Activated CD4-positive, alpha-beta T cell treated with anti-CD3 and anti-CD28 coated beads for 36 hours (primary cell): ENCODE data around the gene MLLT1. TPM values are rescaled to one million over a fixed set of nuclear protein-coding genes. Genes with fewer than 3 reads are reported as not detected.

Experiments
- ATAC-seq: fragments of 200-7000 bp; cut with Tn5 transposase; one replicate; pipeline ENCODE4 v1.10.0; 2021; ENCODE audit warnings: mild to moderate bottlenecking, moderate library complexity
- CTCF ChIA-PET: fragments of 350-600 bp; sonication (Branson Sonifier 250); formaldehyde crosslinking; loops from one replicate; lab custom pipeline; 2021; ENCODE audit warnings: antibody characterized with exemption; lab: Charles Lee
- POLR2A ChIA-PET: fragments of 350-600 bp; sonication (Branson Sonifier 250); formaldehyde crosslinking; loops from one replicate; lab custom pipeline; 2021; ENCODE audit warnings: antibody characterized with exemption, inconsistent platforms; lab: Charles Lee
- DNase-seq: peaks from one replicate; pipeline ENCODE4 v3.0.0-alpha.2; 2020
- H3K27ac Mint-ChIP-seq: one replicate; pipeline ENCODE4 v1.8.0; 2021; ENCODE audit warnings: mixed read lengths
- H3K27me3 Mint-ChIP-seq: one replicate; pipeline ENCODE4 v1.8.0; 2021; ENCODE audit warnings: mixed read lengths
- H3K36me3 Mint-ChIP-seq: one replicate; pipeline ENCODE4 v1.8.0; 2021; ENCODE audit warnings: low read depth, mixed read lengths
- H3K4me1 Mint-ChIP-seq: one replicate; pipeline ENCODE4 v1.8.0; 2021; ENCODE audit warnings: mixed read lengths
- H3K4me3 Mint-ChIP-seq: one replicate; pipeline ENCODE4 v1.8.0; 2021; ENCODE audit warnings: mild to moderate bottlenecking, moderate library complexity, mixed read lengths
- H3K9me3 Mint-ChIP-seq: one replicate; pipeline ENCODE4 v1.8.0; 2021; ENCODE audit warnings: low read depth, mixed read lengths
- intact Hi-C, 2 experiments: fragments of 100-400 bp; cut with DNase I in 1 of 2; cut with micrococcal nuclease in 1 of 2; formaldehyde crosslinking; loops; one replicate each; pipeline versions ENCODE4 v1.14.2 to v1.15.1; 2022 to 2024; cut with DNase I, micrococcal nuclease
- total RNA-seq, 2 experiments: library from RNA; stranded (reverse); gene quantifications; one replicate each; pipeline ENCODE4 v1.2.3, GENCODE V29; 2021

Gene MLLT1
- total RNA-seq, 2 experiments from 2014 or later: 45.0 to 46.6 TPM

DNA sequence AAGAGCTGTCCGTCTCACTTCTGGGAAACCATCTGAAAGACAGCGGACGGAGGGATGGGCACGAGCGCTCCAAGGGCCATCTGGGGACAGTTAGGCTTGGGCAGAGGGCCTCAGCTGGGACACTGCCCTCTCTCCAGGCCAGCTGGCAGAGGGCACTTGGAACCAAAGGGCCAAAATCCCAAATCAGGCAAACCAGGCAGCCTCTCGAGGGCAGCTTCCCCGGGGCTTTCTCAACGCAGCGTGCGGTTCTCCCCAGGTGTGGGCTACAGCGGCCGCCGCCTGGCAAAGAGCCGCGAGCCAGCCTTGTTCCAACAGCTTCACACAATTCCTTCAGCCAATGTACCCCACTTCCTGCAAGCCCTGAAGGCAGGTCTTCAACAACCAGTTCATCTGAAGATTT, 5.0 kb downstream of the MLLT1 start:
- DNase-seq (no peak), ATAC-seq (no peak)
- intact Hi-C loops: no loop called here
- no peaks in the 10 kb centered on the region for H3K9me3 Mint-ChIP-seq
- H3K4me1 Mint-ChIP-seq: peaks cover 65% of the 10 kb centered on the region
- ChIA-PET POLR2A (interaction anchor here (0.7 kb wide), 1 partner anchor 57 kb away, joined by 3 read pairs; no protein-coding TSS in a partner anchor), CTCF (interaction anchor here (1.1 kb wide), 1 partner anchor 23 kb away, joined by 3 read pairs; no protein-coding TSS in a partner anchor)
- H3K36me3 Mint-ChIP-seq: peaks cover 27% of the 10 kb centered on the region
- H3K27me3 Mint-ChIP-seq: no peaks in the 10 kb centered on the region
- no peak overlapping the region for H3K4me3 Mint-ChIP-seq
- peak overlapping the region; percentile 42 for H3K27ac Mint-ChIP-seq

DNA sequence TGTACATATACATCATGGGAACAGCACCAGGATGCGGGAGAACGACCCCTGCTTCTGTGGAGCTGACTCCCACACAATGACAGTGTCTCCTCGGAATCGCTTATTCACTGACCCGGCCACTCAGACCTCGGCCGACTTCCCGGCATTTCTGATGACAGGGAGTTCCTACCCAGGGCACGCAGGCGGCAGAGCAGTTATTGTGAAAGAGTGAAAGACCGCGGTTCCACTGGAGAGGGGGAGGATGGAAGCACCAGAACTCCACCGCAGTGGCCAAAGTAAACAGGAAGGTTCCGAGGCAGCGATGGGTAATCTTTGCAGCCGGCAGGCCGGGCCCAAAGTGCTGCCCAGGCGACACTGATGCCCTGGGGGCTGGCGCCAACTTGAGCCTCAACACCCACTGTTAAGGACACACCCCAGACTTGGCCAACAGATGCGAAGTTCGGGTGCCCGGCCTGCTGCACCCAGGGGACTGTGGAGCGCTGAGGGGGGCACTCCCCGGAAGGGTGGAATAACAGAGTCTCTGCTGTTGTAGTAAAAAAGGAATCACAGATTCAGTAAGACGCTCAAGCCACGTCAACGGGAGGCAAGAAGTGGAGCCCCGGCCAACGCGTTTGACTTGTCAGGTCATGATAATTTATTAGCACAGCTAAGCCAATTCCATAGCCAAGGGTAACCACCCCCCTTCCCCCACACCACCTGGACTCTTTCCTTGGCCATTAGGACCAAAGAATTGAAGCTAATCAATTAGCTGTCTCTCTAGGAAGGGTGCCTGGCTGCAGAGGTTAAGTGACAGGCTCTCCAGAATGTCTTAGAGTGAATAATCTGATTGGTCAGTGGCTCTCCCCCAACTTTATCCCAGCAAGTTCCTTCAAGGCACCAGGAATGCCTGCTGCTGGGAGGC, 5.8 kb downstream of the MLLT1 start:
- intact Hi-C loops: no loop called here
- POLR2A ChIA-PET: interaction anchor here (0.6 to 0.7 kb wide), 2 partner anchors 56 to 491 kb away, joined by 3 to 4 read pairs; no protein-coding TSS in a partner anchor
- peaks cover 30% of the 10 kb centered on the region for H3K36me3 Mint-ChIP-seq
- H3K4me1 Mint-ChIP-seq: peaks cover 63% of the 10 kb centered on the region
- ATAC-seq (no peak), DNase-seq (no peak)
- H3K9me3 Mint-ChIP-seq: no peaks in the 10 kb centered on the region
- CTCF ChIA-PET: interaction anchor here (1.1 kb wide), 1 partner anchor 24 kb away, joined by 3 read pairs; no protein-coding TSS in a partner anchor
- H3K27ac Mint-ChIP-seq: no peak overlapping the region
- H3K27me3 Mint-ChIP-seq: no peaks in the 10 kb centered on the region
- H3K4me3 Mint-ChIP-seq: no peak overlapping the region

DNA sequence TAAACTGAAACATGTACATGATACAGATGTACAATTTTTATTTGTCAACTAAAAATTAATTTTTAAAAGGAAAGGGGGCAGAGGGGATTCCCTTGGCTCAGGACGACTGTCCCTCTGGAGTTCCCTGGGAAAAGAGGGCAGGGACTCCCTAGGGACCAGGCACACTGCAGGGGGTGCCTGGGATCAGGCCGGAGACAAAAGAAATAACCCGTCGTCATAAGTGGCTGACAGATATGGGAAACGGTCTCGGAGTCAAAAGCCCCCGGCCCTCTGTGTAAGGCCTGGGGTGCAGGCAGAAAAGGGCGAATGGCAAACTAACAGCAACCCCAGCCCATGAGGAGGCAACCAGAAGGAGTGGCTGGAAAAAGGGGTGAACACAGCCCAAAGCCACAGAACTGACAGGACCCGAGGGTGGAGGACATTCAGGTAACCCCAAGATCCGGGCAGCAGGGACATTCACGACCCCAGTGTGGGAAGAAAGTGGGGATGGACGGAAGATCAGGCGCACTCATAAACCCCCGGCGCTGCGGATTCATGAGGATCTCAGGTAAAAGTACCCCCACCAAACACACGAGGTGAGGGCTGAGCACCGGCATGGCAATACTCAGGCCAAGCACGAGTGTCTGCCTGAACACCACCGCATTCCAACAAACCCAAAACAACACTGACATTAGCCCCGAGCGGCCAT, 6.7 kb downstream of the MLLT1 start:
- Mint-ChIP-seq H3K36me3 (peaks cover 24% of the 10 kb centered on the region), H3K4me1 (peaks cover 54% of the 10 kb centered on the region), H3K9me3 (no peaks in the 10 kb centered on the region), H3K27ac (no peak overlapping the region), H3K27me3 (no peaks in the 10 kb centered on the region), H3K4me3 (no peak overlapping the region)
- DNase-seq (no peak), ATAC-seq (no peak)
- CTCF ChIA-PET: no interaction called here
- intact Hi-C loops: no loop called here
- POLR2A ChIA-PET: interaction anchor here (0.6 kb wide), 1 partner anchor 490 kb away, joined by 4 read pairs; no protein-coding TSS in a partner anchor

GRCh38 chr19:6272411-6272791, 7.4 kb downstream of the MLLT1 start:
- peaks cover 48% of the 10 kb centered on the region for H3K4me1 Mint-ChIP-seq

GRCh38 chr19:6271721-6272410, 7.9 kb downstream of the MLLT1 start:
- ChIA-PET CTCF (interaction anchor here (0.7 to 1.7 kb wide), 3 partner anchors 13 to 1547 kb away, joined by 3 to 5 read pairs (median 3); no protein-coding TSS in a partner anchor), POLR2A (interaction anchor here (0.9 kb wide), 1 partner anchor 11 kb away, joined by 3 read pairs; no protein-coding TSS in a partner anchor)
- intact Hi-C loops: no loop called here
- Mint-ChIP-seq H3K27ac (peak overlapping the region; percentile 15), H3K4me3 (no peak overlapping the region), H3K27me3 (no peaks in the 10 kb centered on the region), H3K36me3 (peaks cover 17% of the 10 kb centered on the region), H3K4me1 (peaks cover 43% of the 10 kb centered on the region), H3K9me3 (no peaks in the 10 kb centered on the region)
- no peak for ATAC-seq
- no peak for DNase-seq

More at GRCh38 chr19:6272411-6272791, 7.4 kb downstream of the MLLT1 start:
- POLR2A ChIA-PET: interaction anchor here (0.9 kb wide), 1 partner anchor 12 kb away, joined by 3 read pairs; no protein-coding TSS in a partner anchor
- DNase-seq (no peak), ATAC-seq (no peak)
- H3K4me3 Mint-ChIP-seq: no peak overlapping the region
- peaks cover 18% of the 10 kb centered on the region for H3K36me3 Mint-ChIP-seq
- H3K9me3 Mint-ChIP-seq: no peaks in the 10 kb centered on the region
- intact Hi-C loops: no loop called here
- CTCF ChIA-PET: interaction anchor here (0.7 to 1.7 kb wide), 2 partner anchors 13 to 1547 kb away, joined by 3 to 5 read pairs; no protein-coding TSS in a partner anchor
- no peaks in the 10 kb centered on the region for H3K27me3 Mint-ChIP-seq
- H3K27ac Mint-ChIP-seq: peak overlapping the region; percentile 15

DNA sequence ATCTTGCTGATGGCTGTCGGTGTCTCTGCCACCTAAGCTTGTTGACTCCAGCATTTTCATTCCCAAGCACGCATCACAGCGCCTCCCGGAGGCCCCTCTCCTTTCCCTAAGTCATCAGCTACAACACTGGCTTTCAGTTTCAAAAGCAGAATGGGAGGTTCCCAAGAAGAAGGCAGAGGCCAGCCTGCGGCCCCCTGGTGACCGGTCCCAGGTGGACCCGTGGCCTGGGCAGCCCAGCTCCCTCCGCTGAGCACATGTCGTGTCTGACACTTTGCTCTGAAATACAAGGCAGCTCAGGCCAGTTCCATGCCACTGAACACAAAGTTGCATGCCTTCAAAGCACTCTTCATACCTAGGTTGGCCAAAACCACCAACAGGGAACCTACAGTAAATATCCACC, 8.5 kb downstream of the MLLT1 start:
- H3K9me3 Mint-ChIP-seq: no peaks in the 10 kb centered on the region
- no peak for DNase-seq
- peaks cover 22% of the 10 kb centered on the region for H3K36me3 Mint-ChIP-seq
- H3K4me1 Mint-ChIP-seq: peaks cover 36% of the 10 kb centered on the region
- H3K27me3 Mint-ChIP-seq: no peaks in the 10 kb centered on the region
- CTCF ChIA-PET: interaction anchor here (1.0 to 1.7 kb wide), 2 partner anchors 12 to 43 kb away, joined by 3 to 5 read pairs; no protein-coding TSS in a partner anchor
- no peak overlapping the region for H3K4me3 Mint-ChIP-seq
- intact Hi-C loops: no loop called here
- H3K27ac Mint-ChIP-seq: no peak overlapping the region
- ATAC-seq: no peak
- POLR2A ChIA-PET: no interaction called here

GRCh38 chr19:6270822-6271221, 9.0 kb downstream of the MLLT1 start:
- H3K36me3 Mint-ChIP-seq: peaks cover 24% of the 10 kb centered on the region
- ChIA-PET CTCF (interaction anchor here (1.0 to 1.7 kb wide), 2 partner anchors 12 to 43 kb away, joined by 3 to 5 read pairs; no protein-coding TSS in a partner anchor), POLR2A (no interaction called here)
- no peaks in the 10 kb centered on the region for H3K27me3 Mint-ChIP-seq
- H3K27ac Mint-ChIP-seq: no peak overlapping the region
- intact Hi-C loops: no loop called here
- no peak overlapping the region for H3K4me3 Mint-ChIP-seq
- H3K4me1 Mint-ChIP-seq: peaks cover 32% of the 10 kb centered on the region
- DNase-seq (no peak), ATAC-seq (no peak)
- H3K9me3 Mint-ChIP-seq: no peaks in the 10 kb centered on the region

DNA sequence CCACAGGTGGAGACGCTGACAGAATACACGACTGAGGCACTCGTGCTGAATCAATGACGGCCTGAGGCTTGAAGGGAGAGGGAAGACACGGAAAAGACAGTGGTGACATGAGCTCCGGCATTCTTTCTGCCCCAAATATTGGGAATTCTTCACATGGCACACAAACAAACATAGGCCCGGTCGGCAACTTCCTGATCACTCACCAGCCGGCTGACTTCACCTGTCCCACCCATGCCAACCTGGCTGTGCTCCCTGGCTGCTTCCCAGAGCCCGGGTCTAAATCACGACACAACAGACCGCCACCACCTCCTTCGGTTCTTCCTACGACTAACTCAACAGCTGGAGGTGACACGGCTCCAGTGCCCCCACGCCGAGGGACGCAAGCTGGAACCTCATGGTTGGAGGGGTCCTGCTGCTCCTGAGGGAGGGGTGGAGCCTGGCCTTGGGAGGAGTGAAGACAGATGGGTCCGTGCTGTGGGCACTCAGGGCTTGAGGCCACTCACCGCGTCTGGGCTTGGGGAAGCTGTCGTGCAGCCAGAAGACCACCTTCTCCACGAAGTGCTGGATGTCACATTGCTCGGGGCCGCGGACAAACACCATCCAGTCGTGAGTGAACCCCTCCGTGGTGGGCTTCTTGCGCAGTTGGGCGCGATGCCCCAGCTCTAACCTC, 9.6 kb downstream of the MLLT1 start:
- Mint-ChIP-seq H3K4me3 (no peak overlapping the region), H3K9me3 (no peaks in the 10 kb centered on the region), H3K4me1 (peaks cover 27% of the 10 kb centered on the region), H3K36me3 (peaks cover 24% of the 10 kb centered on the region), H3K27ac (no peak overlapping the region), H3K27me3 (no peaks in the 10 kb centered on the region)
- CTCF ChIA-PET: interaction anchor here (0.6 kb wide), 1 partner anchor 339 kb away, joined by 3 read pairs; no protein-coding TSS in a partner anchor
- intact Hi-C loops: no loop called here
- POLR2A ChIA-PET: no interaction called here
- ATAC-seq (no peak), DNase-seq (no peak)

DNA sequence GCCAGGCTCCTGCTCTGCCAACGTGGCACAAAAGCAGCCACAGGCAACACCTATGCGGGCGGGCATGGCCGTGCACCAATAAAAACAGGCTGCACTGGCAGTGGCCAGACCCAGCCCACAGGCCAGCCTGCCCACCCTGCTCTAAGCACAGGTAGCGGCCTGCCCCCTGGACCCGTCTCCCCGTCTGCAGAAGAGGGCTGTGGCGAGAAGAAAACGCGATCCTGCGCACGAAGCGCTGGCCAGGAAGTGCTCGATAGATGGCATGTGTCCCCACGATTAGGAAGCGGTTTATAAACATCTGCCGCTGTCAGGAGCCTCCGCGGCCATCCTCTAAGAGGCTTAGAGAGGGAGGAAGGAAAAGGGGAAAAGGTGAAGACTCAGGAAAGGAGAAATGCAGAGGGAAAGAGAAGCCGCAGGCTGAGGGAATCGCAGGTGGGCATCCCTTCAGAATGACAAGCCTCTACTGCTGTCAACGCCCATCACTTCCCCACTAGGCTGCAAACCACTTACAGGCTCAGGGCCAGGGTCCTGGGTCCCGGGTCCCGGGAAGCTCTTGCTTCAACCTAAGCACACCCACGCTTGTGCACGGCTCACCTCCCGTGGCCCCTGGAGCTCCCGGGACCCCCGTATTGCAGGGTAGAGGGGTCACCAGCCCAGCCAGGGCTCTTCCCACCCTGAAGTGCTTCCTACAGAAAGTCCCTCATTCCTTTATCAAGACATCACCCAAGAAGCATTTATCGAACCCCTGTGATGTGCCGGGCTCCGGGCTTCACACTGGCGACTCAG, 10.5 kb downstream of the MLLT1 start:
- ChIA-PET CTCF (interaction anchor here (0.6 kb wide), 1 partner anchor 340 kb away, joined by 3 read pairs; no protein-coding TSS in a partner anchor), POLR2A (no interaction called here)
- no peak overlapping the region for H3K4me3 Mint-ChIP-seq
- no peaks in the 10 kb centered on the region for H3K27me3 Mint-ChIP-seq
- ATAC-seq (no peak), DNase-seq (no peak)
- intact Hi-C loops: loop anchor here in 1 of 2 experiments (10.0 kb wide), 1 partner anchor 56 kb away; no protein-coding TSS in a partner anchor
- H3K4me1 Mint-ChIP-seq: peaks cover 25% of the 10 kb centered on the region
- H3K9me3 Mint-ChIP-seq: no peaks in the 10 kb centered on the region
- no peak overlapping the region for H3K27ac Mint-ChIP-seq
- peaks cover 26% of the 10 kb centered on the region for H3K36me3 Mint-ChIP-seq

DNA sequence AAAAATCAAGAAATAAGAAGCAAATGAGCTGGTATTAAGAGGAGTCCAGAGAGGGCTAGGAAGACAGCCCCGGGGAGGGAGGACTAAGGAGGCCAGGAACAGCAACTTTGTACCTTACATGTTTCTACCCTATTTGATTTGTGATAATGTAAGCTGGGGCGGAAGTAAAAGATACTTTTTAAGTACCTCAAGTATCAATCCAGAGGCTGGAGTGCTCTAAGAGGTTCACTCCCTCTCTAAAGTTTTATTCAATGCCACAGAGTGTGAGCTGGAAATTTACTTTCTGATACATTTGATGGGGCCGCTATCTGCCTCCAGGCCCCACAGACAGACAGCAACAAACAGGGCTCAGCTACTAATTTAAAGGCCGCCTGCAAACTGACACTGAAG, 11.4 kb downstream of the MLLT1 start:
- Mint-ChIP-seq H3K27ac (no peak overlapping the region), H3K9me3 (no peaks in the 10 kb centered on the region), H3K27me3 (no peaks in the 10 kb centered on the region), H3K4me3 (no peak overlapping the region), H3K4me1 (peaks cover 19% of the 10 kb centered on the region), H3K36me3 (peaks cover 31% of the 10 kb centered on the region)
- ATAC-seq: no peak
- no peak for DNase-seq
- CTCF ChIA-PET: no interaction called here
- intact Hi-C loops: loop anchor here in 1 of 2 experiments (10.0 kb wide), 1 partner anchor 56 kb away; no protein-coding TSS in a partner anchor
- POLR2A ChIA-PET: no interaction called here
